Measurements from ENCODE around the gene CFAP157.
A peak's percentile ranks its signal among the peaks of the same experiment; 100 is the strongest.

The CFAP157 gene

DNA sequence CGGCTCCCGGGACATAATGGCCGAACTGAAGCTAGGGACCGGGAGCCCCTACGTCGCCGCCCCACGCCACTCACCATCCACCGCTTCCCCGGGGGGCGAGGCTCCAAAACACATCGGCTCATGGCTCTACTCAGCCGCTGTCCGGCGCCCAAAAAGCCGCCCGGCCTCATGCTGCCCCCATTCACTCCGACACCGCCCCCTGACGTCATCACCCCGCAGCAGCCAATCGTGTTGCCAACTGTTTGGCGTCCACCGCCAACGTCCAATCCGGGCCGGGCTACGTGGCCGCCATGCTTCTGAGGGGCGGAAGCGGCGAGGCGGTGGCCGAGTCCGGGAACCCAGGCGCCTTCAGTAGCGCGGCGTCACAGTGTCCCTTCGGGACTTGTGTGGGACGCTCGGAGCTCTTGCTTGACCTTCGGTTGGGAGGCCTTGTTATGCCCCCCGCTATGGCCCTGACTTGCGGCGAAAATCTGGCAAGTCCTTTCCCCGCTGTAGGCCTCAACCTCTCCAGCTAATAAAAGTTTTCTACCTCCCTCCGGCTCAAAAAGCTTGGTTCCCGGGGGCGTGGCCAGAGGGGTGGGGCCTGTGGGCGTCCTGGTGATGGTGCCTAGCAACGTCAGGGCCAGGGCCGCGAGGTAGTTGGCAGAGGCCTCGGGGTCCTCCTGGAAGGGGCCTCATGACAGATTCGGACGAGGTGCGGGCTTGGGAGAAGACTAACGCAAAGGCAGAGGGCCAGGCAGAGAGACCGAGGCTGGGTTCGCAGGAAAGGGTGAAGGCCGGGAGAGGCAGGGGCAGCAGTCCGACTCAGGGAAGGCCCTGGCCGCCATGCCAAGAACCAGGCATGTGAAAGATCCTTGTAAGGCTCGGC lies 8.9 kb downstream of the CFAP157 start, which contains the start of the genes PTRH1 and TTC16:
Gene PTRH1 (minus strand): TSS at position 194 of the 868 bp plus-strand sequence. CDS start 24 bp downstream, at position 170.
Gene TTC16 (plus strand): TSS at position 610 of the 868 bp plus-strand sequence. CDS start 67 bp downstream, at position 677.
- DNase-seq (ENCODE audit: low read depth in 2 of 2), result peak; percentile 93 to 95

DNA sequence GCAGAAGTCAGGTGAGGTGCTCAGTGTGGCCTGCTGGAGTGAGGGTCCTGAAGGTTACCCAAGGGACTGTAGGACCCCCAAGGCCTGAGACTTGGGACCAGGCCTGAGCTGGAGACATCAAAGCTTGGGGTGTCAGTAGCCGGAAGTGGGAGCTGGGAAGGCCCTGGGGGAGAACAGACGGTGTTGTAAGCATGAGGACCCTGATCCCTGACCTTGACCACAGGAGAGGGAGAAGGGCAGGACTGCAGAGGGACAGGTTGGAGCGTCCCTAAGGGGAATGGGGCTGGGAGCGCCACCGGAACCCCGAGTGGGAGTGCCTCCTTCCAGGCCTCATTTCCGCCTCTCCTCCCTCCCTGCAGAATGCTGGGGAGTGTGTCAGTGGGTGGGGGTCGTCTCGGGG lies 9.6 kb downstream of the CFAP157 start:
- no peak for DNase-seq (ENCODE audit: low read depth in 2 of 2)

DNA sequence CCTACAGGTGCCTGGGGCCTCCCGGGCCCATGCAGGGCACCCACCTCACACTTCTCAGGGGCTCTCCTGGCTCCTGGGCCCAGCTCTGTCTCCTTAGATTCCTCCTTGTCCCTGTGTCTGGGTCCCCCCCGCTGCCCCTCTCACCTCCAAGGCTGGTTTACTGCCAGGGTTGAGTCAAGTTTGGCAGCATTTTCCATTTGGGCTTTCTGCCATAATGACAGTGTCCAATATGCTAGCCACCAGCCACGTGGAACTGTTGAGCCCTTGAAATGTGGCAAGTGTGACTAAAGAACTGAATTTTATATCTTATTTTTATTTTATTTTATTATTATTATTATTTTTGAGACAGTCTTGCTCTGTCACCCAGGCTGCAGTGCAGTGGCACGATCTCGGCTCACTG lies 11.0 kb downstream of the CFAP157 start:
- no peak for DNase-seq (ENCODE audit: low read depth in 2 of 2)

DNA sequence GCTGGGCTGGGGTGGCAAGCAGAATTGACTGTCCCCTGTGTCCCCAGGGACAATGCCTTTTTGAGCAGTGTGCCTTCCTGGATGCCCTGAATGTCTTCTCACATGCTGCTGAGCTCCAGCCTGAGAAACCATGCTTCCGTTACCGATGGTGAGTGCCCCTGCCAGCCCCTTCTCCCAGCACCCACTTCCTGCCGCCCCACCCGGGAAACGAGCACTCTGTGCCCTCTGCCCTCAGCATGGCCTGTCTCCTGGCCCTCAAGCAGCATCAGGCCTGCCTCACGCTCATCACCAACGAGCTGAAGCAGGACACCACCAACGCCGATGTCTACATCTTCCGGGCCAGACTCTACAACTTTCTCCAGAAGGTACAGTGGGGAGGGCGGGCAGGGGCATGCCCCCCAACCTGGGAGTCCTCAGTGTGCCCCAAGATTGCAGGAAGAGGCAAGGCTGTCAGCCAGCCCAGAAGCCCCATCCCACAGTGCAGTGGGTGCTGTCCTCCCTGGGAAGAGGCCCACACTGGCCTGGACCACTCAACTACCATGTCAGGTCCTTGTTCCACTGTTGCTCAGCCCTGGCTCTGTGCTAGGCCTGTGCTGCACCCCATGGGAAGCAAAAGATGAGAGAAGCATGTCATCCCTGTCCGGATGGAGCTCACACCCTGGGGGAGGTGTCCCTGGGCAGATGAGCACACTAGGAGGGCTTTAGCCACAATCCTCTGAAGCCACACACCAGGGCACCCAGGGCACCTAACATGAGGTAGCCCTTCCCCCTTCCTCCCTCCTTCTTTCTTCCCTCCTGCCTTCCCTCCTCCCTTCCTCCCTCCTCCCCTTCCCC lies 13.5 kb downstream of the CFAP157 start:
- DNase-seq (ENCODE audit: low read depth in 2 of 2), result no peak

DNA sequence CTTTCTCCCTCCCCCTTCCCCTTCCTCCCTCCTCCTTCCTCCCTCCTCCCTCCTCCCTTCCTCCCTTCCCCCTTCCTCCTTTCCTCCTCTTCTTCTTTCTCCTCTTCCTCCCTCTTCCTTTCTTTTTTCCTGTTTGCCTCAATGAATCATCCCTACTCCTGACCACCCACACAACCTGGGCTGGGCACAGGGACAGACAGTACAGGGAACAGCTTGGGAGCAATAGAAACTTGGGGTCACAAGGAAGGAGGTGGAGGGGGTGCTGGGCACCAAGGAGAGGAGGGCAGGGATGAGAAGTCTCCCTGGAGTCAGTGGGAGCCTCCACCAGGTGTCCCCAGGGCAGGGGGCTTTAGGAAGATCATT lies 14.1 kb downstream of the CFAP157 start:
- no peak for DNase-seq (ENCODE audit: low read depth in 2 of 2)

DNA sequence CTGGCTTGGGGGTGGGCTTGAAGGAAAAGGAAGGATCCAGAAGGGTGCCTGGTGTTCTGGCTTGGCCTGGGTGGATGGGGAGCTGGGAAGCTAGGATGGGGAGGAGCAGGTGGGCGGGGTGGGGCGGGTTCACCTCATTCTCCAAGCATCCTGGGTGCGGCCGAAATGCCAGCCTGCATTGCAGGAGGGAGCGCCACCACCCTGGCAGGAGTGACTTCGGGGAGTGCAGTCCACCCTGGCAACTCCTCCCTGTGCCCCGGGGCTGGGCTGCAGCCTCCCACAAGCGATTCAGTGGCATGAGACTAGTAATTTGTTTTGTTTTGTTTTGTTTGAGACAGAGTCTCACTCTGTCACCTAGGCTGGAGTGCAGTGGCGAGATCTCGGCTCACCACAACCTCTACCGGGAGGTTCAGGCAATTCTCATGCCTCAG lies 14.6 kb downstream of the CFAP157 start:
- no peak for DNase-seq (ENCODE audit: low read depth in 2 of 2)

DNA sequence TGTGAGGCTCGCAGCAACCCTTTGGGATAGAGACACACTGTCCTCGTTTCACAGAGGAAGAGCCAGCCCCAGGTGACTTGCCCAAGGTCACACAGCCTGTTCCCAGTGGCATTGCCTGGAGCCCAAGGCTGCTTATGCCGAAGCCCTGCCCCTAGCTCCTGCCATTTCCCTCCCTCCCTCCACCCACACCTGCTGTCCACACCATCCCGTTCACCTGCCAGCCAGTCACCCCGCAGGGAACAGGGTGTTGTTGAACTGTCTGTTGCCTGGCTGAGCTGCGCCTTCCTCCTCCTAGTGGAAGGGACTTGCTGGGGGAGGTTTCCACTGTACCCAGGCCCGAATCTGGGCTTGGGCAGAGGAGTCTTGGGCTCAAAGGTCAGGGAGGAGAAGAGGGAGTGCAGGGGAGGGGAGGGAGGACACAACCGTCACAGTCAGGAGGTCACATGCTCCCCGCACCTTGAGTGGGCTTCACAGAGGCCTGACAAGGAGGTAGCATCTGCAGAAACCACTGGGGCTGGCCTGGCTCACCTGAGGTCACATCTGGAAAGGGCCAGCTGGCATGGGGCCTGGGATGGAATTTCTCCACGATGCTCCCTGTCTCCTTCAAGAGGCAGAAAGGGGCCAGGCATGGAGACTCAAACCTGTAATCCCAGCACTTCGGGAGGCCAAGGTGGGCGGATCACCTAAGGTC lies 15.4 kb downstream of the CFAP157 start:
- no peak for DNase-seq (ENCODE audit: low read depth in 2 of 2)

DNA sequence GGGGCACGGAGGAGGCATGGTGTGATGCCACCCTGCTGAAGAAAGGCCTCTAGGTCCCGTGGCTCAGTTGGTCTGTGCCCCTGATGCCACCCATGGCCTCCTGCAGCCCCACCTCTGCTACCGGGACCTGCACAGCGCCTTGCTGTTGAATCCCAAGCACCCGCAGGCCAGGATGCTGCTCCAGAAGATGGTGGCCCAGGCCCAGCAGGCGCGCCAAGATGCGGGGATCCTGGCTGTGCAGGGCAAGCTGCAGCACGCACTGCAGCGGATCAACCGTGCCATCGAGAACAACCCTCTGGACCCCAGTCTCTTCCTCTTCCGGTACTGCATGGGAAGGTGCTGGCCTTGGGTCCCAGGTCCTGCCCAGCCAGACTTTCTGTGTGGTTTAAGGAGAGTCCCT lies 16.2 kb downstream of the CFAP157 start:
- DNase-seq (ENCODE audit: low read depth in 2 of 2), result no peak

DNA sequence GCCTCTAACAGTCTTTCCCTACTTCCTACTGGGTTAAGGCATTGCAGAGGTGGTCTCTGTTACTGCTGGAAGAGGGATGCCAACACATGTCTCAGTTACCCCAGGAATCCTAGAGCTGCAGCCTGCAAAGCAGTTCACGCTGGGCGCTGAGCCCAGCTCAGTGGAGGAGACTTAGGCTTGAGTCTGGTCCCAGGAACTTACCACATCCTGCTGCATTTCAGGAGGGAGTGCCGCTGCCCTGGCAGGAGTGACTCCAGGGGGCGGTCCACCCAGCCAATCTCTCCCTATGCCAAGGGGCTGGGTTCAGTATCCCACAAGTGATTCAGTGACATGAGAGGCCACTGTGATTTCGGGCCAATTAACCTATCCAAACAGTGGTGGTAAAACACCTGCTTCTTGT lies 16.7 kb downstream of the CFAP157 start:
- DNase-seq (ENCODE audit: low read depth in 2 of 2), result no peak

DNA sequence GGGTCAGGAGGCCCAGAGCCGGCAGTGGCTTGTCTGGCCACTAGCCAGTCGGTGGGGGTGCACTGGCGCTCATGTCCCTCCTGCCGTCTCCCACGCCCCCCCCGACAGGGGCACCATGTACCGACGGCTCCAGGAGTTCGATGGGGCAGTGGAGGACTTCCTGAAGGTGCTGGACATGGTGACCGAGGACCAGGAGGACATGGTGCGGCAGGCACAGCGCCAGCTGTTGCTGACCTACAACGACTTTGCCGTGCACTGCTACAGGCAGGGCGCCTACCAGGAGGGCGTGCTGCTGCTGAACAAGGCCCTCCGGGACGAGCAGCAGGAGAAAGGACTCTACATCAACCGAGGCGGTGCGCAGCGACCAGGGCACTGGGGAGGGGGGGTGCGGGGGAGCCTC lies 17.2 kb downstream of the CFAP157 start:
- DNase-seq (ENCODE audit: low read depth in 2 of 2), result no peak

DNA sequence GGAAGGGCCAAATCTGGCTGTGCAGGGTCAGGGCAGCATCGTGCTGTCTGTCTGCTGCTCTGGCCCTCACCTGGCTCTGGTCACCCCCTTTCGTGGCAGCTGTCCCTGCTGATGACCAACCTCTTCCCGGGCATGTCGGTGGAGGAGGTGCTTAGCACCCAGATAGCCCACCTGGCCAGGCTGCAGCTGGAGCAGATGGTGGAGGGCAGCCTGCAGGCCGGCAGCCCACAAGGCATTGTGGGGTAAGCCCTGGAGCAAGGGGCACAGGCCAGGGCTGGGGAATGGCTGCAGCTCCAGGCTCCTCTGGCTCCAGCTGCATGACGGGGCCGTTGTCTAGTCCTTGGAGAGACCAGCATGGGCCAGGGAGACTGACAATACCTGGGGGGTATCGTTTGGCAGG lies 20.1 kb downstream of the CFAP157 start:
- DNase-seq (ENCODE audit: low read depth in 2 of 2), result no peak

DNA sequence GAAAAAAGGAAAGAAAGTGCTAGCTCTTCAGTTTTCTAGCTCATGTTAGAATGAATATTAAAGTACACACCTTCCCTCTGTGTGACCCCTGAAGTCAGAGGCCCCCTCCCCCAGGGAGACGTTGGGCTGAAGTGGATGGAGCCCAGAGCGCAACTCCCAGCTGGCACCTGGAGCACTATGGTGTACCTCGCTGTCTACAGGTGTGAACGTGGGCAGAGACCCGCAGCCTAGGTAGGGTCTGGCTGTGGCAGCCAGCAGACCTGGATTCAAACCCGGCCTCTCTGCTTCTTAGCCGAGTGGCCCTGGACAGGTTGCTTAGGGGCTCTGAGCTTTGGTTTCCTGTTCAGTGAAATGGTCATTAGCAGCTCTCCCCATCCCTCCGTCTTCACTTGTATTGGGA lies 22.0 kb downstream of the CFAP157 start:
- no peak for DNase-seq (ENCODE audit: low read depth in 2 of 2)

DNA sequence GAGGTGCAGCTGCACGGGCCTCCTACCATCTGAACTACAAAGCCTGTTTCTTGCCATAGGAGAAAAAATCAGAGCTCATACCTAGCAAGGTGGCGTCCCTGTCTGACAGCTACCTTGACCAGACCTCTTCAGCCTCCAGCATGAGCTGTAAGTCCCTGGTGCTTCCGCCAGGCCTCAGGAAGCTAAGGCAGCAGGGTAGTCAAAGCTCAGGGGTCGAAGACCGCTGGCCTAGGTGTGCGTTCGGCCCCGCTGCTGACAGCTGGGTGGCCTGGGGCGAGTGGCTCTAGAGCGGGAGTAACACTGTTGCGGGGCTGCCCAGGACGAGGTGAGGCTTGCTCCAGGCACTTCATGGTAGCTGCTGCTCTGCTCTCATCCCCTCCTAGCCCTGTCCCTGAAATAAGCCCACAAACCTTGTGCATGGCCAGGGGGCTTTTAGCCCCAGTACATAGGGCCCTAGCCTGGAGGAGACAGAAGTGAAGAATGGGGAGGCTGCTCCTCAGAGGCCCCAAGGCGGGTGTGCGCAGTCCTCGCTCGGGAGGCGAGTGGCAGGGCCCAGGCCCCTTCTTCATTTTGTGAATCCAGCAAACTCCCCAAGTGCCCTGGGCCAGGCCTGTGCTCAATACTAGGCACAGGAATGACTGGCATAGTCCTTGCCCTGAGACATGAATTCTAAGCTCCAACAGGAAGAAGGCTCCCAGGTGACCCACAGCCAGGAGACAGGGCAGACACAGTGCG lies 22.9 kb downstream of the CFAP157 start:
- no peak for DNase-seq (ENCODE audit: low read depth in 2 of 2)

DNA sequence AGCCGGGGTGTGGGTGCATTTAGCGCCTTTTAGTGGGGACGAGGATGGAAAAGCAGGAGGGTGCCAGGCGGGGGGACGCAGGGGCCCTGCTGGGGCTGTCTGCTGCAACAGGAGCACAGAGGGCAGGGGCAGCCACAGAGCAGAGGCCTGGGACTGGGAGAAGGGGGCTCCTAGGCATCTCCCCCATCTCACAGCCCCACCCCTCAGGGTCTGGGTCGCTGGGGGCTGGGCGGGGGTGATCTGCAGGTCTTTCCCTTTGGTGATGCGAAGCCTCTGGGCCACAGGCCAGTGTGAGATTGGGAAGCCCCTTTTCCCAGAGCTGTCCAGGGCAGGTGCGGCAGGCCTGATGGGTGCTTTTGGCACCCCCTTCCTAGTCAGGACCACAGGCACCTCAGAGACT lies 23.5 kb downstream of the CFAP157 start:
- no peak for DNase-seq (ENCODE audit: low read depth in 2 of 2)

DNA sequence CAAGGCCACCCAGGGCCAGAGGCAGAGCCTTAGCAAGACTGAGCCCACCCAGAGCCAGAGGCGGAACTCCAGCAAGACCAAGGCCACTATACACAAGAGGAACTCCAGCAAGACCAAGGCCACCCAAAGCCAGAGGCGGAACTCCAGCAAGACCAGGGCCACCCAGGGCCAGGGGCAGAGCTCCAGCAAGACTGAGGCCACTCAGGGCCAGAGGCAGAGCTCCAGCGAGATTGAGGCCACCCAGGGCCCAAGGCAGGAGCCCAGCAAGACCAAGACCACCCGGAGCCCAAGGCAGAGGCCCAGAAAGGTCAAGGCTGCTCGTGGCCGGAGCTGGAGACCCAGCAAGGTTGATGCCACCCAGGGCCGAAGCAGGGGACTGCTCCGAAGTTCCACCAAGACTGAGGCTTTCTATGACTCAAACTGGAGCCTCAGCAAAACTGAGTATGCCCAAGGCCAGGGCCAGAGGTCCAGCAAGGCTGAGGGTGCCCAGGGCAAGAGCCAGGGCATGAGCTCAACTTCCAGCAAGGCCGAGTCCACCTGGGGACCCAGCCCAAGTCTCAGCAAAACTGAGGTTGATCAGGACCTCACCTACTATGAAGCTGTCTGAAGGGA lies 24.1 kb downstream of the CFAP157 start:
- no peak for DNase-seq (ENCODE audit: low read depth in 2 of 2)

DNA sequence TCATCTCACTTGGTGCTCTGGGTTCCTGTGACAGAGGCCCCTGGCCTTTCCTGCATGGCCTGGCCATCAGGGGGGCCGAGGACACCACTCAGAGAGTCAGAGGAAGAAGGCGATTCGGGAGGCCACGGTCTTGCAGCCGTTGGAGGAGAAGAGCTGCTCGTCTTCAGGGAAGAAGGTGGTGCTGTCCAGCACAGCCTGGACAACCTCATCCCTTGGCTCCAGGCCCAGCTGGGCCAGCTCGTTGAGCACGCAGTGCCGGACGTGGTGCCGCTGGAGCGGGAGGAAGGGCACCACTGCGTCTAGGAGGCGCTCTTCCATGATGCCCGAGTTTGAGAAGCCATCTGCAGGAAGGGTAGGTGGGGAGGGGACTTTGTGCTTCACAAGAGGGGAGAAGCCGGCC lies 25.1 kb downstream of the CFAP157 start:
- no peak for DNase-seq (ENCODE audit: low read depth in 2 of 2)

DNA sequence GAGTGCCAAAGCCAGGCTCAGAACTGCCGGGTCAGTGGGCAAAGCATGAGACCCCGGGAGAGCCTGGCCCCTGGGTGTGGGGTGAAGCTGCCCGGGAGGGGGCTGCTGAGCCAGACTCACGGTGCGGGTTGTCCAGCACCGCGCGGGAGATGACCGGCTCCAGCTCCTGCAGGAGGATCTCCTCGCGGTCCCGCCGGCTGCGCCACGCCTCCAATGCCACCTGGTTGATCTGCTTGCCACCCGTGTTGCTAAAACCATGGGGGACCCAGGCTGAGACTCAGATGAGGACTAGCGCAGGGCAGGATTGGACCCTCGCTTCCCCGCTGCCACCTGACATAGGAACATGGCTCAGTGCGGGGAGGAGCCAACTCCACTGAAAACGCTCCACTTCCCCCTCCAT lies 25.7 kb downstream of the CFAP157 start:
- no peak for DNase-seq (ENCODE audit: low read depth in 2 of 2)

DNA sequence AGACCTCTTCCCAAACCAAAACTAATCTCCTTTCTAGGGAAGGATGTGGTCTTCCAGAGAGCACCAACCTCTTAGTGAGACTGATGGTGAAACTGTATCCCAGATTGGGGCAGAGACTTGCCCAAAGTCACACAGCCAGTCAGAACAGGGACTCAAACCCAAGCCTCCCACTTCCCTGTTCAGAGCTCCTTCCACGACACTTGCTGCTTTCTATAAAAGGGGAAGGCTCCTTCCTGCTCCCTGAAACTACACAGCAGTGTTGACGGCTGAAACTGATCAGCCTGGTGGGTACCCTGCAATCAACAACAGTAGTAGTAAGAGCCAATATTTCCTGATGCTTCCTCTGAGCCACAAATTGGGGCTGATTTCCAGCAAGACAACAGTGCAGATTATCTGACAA lies 26.8 kb downstream of the CFAP157 start:
- no peak for DNase-seq (ENCODE audit: low read depth in 2 of 2)

DNA sequence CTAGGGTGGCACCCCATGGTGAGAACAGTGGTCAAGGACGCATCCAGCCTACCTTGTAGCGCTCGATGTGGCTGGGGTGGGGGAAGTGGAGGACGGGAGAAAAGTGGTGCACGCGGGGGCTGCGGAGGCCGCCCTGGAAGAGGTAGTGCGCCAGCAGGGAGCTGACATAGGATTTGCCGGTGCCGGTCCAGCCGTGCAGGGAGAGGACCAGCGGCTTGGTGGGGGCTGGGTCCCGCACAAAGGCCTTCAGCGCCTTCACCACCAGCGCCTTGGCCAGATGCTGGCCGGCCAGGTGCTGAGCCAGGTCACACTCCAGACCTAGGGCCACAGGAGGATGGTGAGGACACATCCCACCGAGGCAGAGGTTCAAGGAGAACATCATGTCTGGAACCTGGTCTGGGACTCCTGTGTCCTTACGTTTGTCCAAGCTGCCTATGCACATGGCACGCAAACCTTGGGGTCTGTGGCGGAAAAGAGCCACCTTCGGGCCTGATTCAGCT lies 27.5 kb downstream of the CFAP157 start:
- DNase-seq (ENCODE audit: low read depth in 2 of 2), result no peak

DNA sequence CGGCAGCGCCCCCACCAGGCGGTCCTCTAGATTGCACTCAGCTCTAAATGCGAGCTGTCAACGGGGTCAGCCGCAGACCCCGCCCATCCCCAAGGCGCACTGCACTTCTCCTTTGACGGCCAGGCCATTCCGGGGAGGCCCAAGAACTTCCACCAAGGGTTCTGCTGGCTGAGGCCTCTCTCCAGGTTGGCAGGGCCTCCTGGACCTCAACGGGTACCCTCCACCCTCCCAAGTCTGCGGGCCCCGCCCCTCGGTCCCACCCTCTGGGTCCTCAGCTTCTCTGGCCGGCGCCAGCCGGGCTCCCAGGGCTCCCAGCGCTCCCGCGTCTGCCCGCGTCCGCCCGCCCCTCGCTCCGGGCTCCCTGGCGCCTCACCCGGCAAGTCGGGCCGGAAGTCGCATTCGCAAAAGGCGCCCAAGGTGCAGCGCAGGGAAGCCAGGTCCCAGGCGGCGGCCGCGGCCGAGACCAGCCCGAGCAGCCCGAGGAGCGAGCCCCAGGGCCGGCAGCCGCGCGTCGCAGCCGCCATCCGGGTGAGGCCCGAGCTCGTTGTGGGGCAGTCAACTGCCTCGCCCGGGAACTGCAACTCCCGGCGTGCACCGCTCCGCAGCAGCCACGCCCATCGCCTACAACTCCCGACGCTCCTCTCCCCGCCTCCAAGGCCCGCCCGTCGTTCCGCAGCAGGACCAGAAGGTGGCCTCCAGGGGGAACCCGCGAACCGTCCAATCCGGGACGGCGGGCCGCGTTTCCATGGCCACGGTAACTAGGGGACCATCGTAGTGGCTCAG lies 28.1 kb downstream of the CFAP157 start, which contains the start of gene TOR2A:
Gene TOR2A (minus strand): TSS at position 548 of the 783 bp plus-strand sequence. CDS start 24 bp downstream, at position 524.
- peak; percentile 92 to 94 for DNase-seq (ENCODE audit: low read depth in 2 of 2)
